ENCODE measurements around the gene IL4. TPM values are rescaled to one million over a fixed set of nuclear protein-coding genes. Genes with fewer than 3 reads are reported as not detected.

The IL4 gene
- total RNA-seq, 1 donor from 2014 or later: not detected

DNA sequence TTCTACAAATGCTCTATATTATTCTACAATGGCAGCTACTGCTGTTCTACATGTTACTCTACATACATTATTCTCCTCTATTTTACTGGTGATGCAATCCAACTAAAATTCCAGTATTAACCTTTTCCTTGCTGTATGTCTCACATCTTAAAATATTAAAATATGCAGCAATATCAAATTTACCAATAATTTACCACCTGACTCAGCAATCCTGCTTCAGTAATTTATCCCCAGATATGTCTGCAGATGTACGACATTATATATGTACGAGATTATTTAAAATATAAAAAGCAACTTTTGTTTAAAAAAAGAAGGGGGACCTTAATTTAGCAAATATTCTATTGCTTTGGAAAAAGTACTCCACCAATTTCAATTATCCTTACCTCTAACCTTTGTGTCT, 52.0 kb downstream of the IL4 start:
- Histone ChIP-seq H3K27me3 (no peaks in the 10 kb centered on the region), H3K9me3 (no peaks in the 10 kb centered on the region), H3K36me3 (peaks cover 0 to 4% of the 10 kb centered on the region in 2 donors), H3K27ac (no peak overlapping the region), H3K4me1 (no peaks in the 10 kb centered on the region), H3K4me3 (no peak overlapping the region)
- intact Hi-C loops (cut with DNase I): no loop called here
- no peak for DNase-seq (ENCODE audit: low spot score in 2 of 2)
- TF ChIP-seq, protein P1, sequence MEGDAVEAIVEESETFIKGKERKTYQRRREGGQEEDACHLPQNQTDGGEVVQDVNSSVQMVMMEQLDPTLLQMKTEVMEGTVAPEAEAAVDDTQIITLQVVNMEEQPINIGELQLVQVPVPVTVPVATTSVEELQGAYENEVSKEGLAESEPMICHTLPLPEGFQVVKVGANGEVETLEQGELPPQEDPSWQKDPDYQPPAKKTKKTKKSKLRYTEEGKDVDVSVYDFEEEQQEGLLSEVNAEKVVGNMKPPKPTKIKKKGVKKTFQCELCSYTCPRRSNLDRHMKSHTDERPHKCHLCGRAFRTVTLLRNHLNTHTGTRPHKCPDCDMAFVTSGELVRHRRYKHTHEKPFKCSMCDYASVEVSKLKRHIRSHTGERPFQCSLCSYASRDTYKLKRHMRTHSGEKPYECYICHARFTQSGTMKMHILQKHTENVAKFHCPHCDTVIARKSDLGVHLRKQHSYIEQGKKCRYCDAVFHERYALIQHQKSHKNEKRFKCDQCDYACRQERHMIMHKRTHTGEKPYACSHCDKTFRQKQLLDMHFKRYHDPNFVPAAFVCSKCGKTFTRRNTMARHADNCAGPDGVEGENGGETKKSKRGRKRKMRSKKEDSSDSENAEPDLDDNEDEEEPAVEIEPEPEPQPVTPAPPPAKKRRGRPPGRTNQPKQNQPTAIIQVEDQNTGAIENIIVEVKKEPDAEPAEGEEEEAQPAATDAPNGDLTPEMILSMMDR (IDR thresholded peaks at IDR 0.05): no peak

DNA sequence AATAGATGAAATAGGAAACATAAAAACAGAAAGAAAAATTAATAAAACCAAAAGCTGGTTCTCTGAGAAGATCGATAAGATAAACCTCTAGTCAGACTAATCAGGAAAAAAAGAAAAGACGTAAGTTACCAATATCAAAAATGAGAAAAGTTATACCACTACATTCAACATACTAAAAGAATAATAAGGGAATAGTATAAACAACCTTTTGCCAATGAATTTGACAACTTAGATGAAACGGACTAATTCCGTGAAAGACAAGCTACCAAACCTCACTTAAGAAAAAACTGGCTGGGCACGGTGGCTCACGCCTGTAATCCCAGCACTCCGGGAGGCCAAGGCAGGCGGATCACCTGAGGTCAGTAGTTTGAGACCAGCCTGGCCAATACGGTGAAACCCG, 56.1 kb downstream of the IL4 start:
- no peak for DNase-seq (ENCODE audit: low spot score in 2 of 2)
- Histone ChIP-seq H3K4me1 (no peaks in the 10 kb centered on the region), H3K27ac (no peak overlapping the region), H3K36me3 (no peaks in the 10 kb centered on the region), H3K9me3 (no peaks in the 10 kb centered on the region), H3K27me3 (no peaks in the 10 kb centered on the region), H3K4me3 (no peak overlapping the region)
- TF ChIP-seq, protein P1 (IDR thresholded peaks at IDR 0.05): no peak
- intact Hi-C loops (cut with DNase I): no loop called here

Other genes with a start within 250 kb of the IL4 start
- gene IRF1, start 183.2 kb upstream of the IL4 start, total RNA-seq: 57.7 TPM
- gene IL5, start 130.5 kb upstream of the IL4 start, total RNA-seq: not detected
- gene RAD50, start 117.0 kb upstream of the IL4 start, total RNA-seq: 29.4 TPM
- gene IL13, start 15.8 kb upstream of the IL4 start, total RNA-seq: not detected
- gene KIF3A, start 63.6 kb downstream of the IL4 start, total RNA-seq: 4.4 TPM
- gene CCNI2, start 73.4 kb downstream of the IL4 start, total RNA-seq: not detected
- gene SEPTIN8, start 103.2 kb downstream of the IL4 start, total RNA-seq: 113 TPM
- gene SOWAHA, start 139.3 kb downstream of the IL4 start, total RNA-seq: not detected
- 49.4 TPM for gene SHROOM1, start 156.7 kb downstream of the IL4 start, total RNA-seq
- not detected for gene GDF9, start 192.5 kb downstream of the IL4 start, total RNA-seq
- 53.6 TPM for gene UQCRQ, start 192.7 kb downstream of the IL4 start, total RNA-seq
- 0.21 TPM for gene LEAP2, start 199.7 kb downstream of the IL4 start, total RNA-seq

Data from ascending aorta (tissue), 2 donors.